Thyroid gland (tissue), 4 donors: Measurements from ENCODE around the gene NUDT22. TPM values are rescaled to one million over a fixed set of nuclear protein-coding genes. Genes with fewer than 3 reads are reported as not detected.
A peak's percentile ranks its signal among the peaks of the same experiment; 100 is the strongest.

Experiments used
- DNase-seq, 2 donors: peaks; one replicate each; pipeline ENCODE4 v3.0.0-alpha.2; 2019
- H3K27ac ChIP-seq, 3 donors: fragments of 200-600 bp; sonication (generic); 1 replicate in 2 of 3; 2 replicates in 1 of 3; pipeline ENCODE4 v1.5.1; 2016 to 2019; ENCODE audit warnings: mild to moderate bottlenecking in 1 of 3, moderate library complexity in 1 of 3
- H3K27me3 ChIP-seq: fragments of 200-600 bp; sonication (generic); one replicate; pipeline ENCODE4 v1.5.1; 2019
- H3K36me3 ChIP-seq, 2 donors: fragments of 200-600 bp; sonication (generic); one replicate each; pipeline ENCODE4 v1.5.1; 2016 to 2019
- H3K4me1 ChIP-seq, 2 donors: fragments of 200-600 bp; sonication (generic); one replicate each; pipeline ENCODE4 v1.5.1; 2017 to 2019
- H3K4me3 ChIP-seq, 3 donors: fragments of 200-600 bp; sonication (generic); replicated peaks in 1 of 3; 1 replicate in 2 of 3; 2 replicates in 1 of 3; pipeline ENCODE4 v1.5.1; 2016; ENCODE audit warnings: mild to moderate bottlenecking in 1 of 3
- H3K9me3 ChIP-seq: fragments of 200-600 bp; sonication (generic); one replicate; pipeline ENCODE4 v1.5.1; 2017
- CTCF ChIP-seq, 6 experiments: fragments of 200-600 bp in 3 of 6; fragments of 450-650 bp in 3 of 6; sonication (generic) in 3 of 6; IDR thresholded peaks; one replicate each; pipeline ENCODE4 v1.5.1; 2016 to 2019; ENCODE audit warnings: antibody characterized with exemption in 6 of 6, mild to moderate bottlenecking in 2 of 6, inconsistent platforms in 1 of 6, moderate library complexity in 1 of 6
- POLR2A ChIP-seq, 2 donors: fragments of 450-650 bp; IDR thresholded peaks; one replicate each; pipeline ENCODE4 v1.6.1; 2017; ENCODE audit warnings: antibody characterized with exemption in 2 of 2, mild to moderate bottlenecking in 2 of 2, moderate library complexity in 1 of 2
- WGBS, 2 donors: methylation state at CpG; one replicate each; pipeline ENCODE4 v1.1.5; 2017; 5-methylcytosine and 5-hydroxymethylcytosine counted together
- intact Hi-C: fragments of 100-400 bp; cut with DNase I; formaldehyde crosslinking; loops from one replicate; pipeline ENCODE4 v1.15.1; 2023
- total RNA-seq, 4 donors: library from RNA; depleted of rRNA; stranded (reverse); fragments of >200 nt; gene quantifications; one replicate each; pipeline ENCODE4 v1.2.3, GENCODE V29; 2016

The NUDT22 gene
- total RNA-seq, 4 donors from 2014 or later, result 65.6 to 109 (median 94.4) TPM

DNA sequence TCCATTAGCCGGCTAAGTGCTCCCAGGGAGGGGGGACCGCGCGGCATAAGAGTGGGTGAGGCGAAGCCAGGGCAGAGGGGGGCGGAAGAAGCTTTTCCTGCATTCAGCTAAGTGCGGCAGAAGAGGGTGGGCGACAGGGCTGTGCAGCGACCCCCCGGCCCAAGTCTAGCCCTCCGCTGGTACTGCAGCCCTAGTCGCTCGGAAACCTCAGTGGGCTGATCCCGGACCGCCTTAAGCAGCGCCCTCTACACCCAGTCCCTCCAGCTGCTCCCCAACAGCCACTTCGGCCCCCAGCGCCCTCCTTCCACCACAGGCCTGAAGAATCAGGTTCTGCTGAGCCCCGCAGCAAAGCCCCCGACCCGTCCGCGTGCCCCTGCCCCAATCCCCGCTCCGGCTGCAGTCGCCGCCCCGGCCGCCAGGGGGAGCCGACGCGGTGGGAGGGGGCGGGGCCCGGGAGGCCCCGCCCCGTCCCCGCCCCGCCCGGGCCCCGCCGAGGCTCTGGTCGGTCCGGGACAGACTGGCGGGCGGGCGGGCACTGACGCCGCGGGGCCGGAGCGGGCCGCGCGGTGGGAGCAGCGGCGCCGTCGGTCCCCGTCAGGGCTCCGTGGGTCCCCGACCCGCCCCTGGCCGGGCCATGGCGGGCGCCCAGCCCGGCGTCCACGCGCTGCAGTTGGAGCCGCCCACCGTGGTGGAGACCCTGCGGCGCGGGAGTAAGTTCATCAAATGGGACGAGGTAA, 25.1 kb downstream of the NUDT22 start, which contains the start of gene PLCB3:
PLCB3 (plus strand) TSS at position 515 of the 737 bp plus-strand sequence; CDS start at position 635, 120 bp downstream.
- Histone ChIP-seq H3K9me3 (no peaks in the 10 kb centered on the region), H3K4me3 (peak within 1 kb of the TSS; percentile 31 to 83 (median 68)), H3K4me1 (peaks cover 25 to 30% of the 10 kb centered on the region in 2 donors), H3K27ac (peak within 1 kb of the TSS in 2 of 3 donors; percentile 36), H3K36me3 (peaks cover 0 to 3% of the 10 kb centered on the region in 2 donors), H3K27me3 (no peaks in the 10 kb centered on the region)
- WGBS, 2 donors, result 1% methylated on average over 16 of the region's 75 CpGs; no CpG with 5 or more reads in 1 of the 2 donors
- intact Hi-C loops, result no loop called here
- peak; percentile 56 to 57 for DNase-seq
- TF ChIP-seq POLR2A (IDR thresholded peaks at IDR 0.05) (peak in 1 of 2 donors; percentile 81), CTCF (IDR thresholded peaks at IDR 0.05) (peak; percentile 47 to 99 (median 78))

- no peak for DNase-seq
- TF ChIP-seq CTCF (IDR thresholded peaks at IDR 0.05) (no peak), POLR2A (IDR thresholded peaks at IDR 0.05) (no peak)
- peaks cover 0 to 7% of the 10 kb centered on the region in 2 donors for H3K36me3 ChIP-seq
- WGBS, 2 donors, result 3 to 7% methylated on average over 9 to 11 of the region's 18 CpGs
- intact Hi-C loops, result no loop called here
- H3K27me3 ChIP-seq, result no peaks in the 10 kb centered on the region
- peaks cover 25 to 30% of the 10 kb centered on the region in 2 donors for H3K4me1 ChIP-seq
- peak overlapping the region in 1 of 3 donors; percentile 36 for H3K27ac ChIP-seq
- H3K4me3 ChIP-seq, result peak overlapping the region; percentile 31 to 83 (median 68)
- H3K9me3 ChIP-seq, result no peaks in the 10 kb centered on the region
Observed at GRCh38 chr11:64251753-64252002, 25.6 kb downstream of the NUDT22 start.

GRCh38 chr11:64252003-64252872, 26.2 kb downstream of the NUDT22 start:
- Histone ChIP-seq H3K27ac (peak overlapping the region in 2 of 3 donors; percentile 36), H3K36me3 (peaks cover 0 to 9% of the 10 kb centered on the region in 2 donors), H3K4me3 (peak overlapping the region; percentile 31 to 83 (median 68)), H3K27me3 (no peaks in the 10 kb centered on the region), H3K9me3 (no peaks in the 10 kb centered on the region), H3K4me1 (peaks cover 25 to 30% of the 10 kb centered on the region in 2 donors)
- TF ChIP-seq CTCF (IDR thresholded peaks at IDR 0.05) (peak in 4 of 6 experiments; percentile 10 to 26 (median 14)), POLR2A (IDR thresholded peaks at IDR 0.05) (peak in 1 of 2 donors; percentile 17)
- DNase-seq, result peak; percentile 57 to 63
- WGBS, 2 donors, result 6 to 11% methylated on average over 19 to 23 of the region's 23 CpGs
- intact Hi-C loops, result no loop called here

DNA sequence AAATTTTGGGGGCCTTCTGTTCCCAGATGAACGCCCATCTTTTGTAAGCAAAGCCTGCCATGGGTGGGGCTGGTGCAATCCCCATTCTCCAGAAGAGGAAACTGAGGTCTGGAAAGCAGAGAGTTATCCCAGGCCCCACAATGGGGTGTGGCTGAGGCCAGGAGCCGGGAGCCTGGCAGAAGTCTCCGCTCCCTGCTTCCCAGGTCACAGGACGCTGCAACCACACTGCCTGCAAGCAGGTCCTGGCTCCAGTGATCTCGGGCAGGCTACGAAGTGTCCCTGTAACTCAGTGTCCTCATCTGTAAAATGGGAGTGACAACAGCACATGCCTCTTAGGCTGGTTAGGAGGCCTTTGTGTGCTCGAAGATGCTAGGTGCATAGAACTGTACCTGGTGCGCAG, 27.0 kb downstream of the NUDT22 start:
- Histone ChIP-seq H3K4me3 (no peak overlapping the region), H3K27ac (peak overlapping the region in 1 of 3 donors; percentile 36), H3K4me1 (peaks cover 25% of the 10 kb centered on the region in 2 donors), H3K9me3 (no peaks in the 10 kb centered on the region), H3K36me3 (peaks cover 0 to 9% of the 10 kb centered on the region in 2 donors), H3K27me3 (no peaks in the 10 kb centered on the region)
- no peak for TF ChIP-seq CTCF (IDR thresholded peaks at IDR 0.05)
- no peak for TF ChIP-seq POLR2A (IDR thresholded peaks at IDR 0.05)
- DNase-seq, result no peak
- intact Hi-C loops, result no loop called here
- WGBS, 2 donors, result 80 to 89% methylated on average over 3 to 8 of the region's 8 CpGs
